Right lobe of liver (tissue), 6 donors: ENCODE measurements around the gene MACROH2A1. TPM values are rescaled to one million over a fixed set of nuclear protein-coding genes. Genes with fewer than 3 reads are reported as not detected.

Experiments
- ATAC-seq, 4 donors: fragments of 200-7000 bp; cut with Tn5 transposase; one replicate each; pipeline ENCODE4 v1.9.1; 2020; ENCODE audit warnings: mild to moderate bottlenecking in 4 of 4, moderate library complexity in 4 of 4
- DNase-seq, 3 donors: peaks; one replicate each; pipeline ENCODE4 v3.0.0-alpha.2; 2020
- H3K27ac ChIP-seq, 3 donors: fragments of 200-600 bp; one replicate each; pipeline ENCODE4 v1.8.0; 2022
- H3K27me3 ChIP-seq, 2 donors: fragments of 200-600 bp; one replicate each; pipeline ENCODE4 v1.8.0; 2022
- H3K36me3 ChIP-seq, 4 donors: fragments of 200-600 bp; sonication (generic) in 1 of 4; one replicate each; pipeline versions ENCODE4 v1.5.1 to v1.8.0; 2017 to 2022; ENCODE audit warnings: control low read depth in 1 of 4
- H3K4me1 ChIP-seq, 4 donors: fragments of 200-600 bp; sonication (generic) in 1 of 4; one replicate each; pipeline versions ENCODE4 v1.5.1 to v1.8.0; 2017 to 2022; ENCODE audit warnings: control low read depth in 1 of 4
- H3K4me3 ChIP-seq, 3 donors: fragments of 200-600 bp; one replicate each; pipeline ENCODE4 v1.8.0; 2022
- H3K9me3 ChIP-seq, 4 donors: fragments of 200-600 bp; sonication (generic) in 1 of 4; one replicate each; pipeline versions ENCODE4 v1.5.1 to v1.8.0; 2017 to 2022; ENCODE audit warnings: control low read depth in 1 of 4
- CTCF ChIP-seq, 4 donors: fragments of 200-600 bp in 3 of 4; fragments of 450-650 bp in 1 of 4; IDR thresholded peaks; one replicate each; pipeline versions ENCODE4 v1.5.1 to v1.8.0; 2016 to 2022; ENCODE audit warnings: antibody characterized with exemption in 4 of 4, mild to moderate bottlenecking in 2 of 4
- POLR2A ChIP-seq: fragments of 450-650 bp; IDR thresholded peaks from one replicate; pipeline ENCODE4 v1.6.1; 2017; ENCODE audit warnings: antibody characterized with exemption, mild to moderate bottlenecking
- WGBS: methylation state at CpG from one replicate; pipeline ENCODE4 v1.1.6; 2018; ENCODE audit warnings: low coverage, low lambda C conversion rate; ENCODE audit not compliant: insufficient coverage; ENCODE audit errors: missing lambda C conversion rate; 5-methylcytosine and 5-hydroxymethylcytosine counted together
- intact Hi-C, 2 donors: fragments of 100-400 bp; cut with DNase I; formaldehyde crosslinking; loops; one replicate each; pipeline versions ENCODE4 v1.11.2 to v1.14.1; 2022
- total RNA-seq, 6 experiments: library from RNA; depleted of rRNA in 2 of 6; stranded (reverse); fragments of >200 nt in 2 of 6; fragmentation: NEBNext Ultra II Directional in 3 of 6; extraction: Animal tissue kit (Norgen Biotek cat#: 25700) in 3 of 6; gene quantifications; one replicate each; pipeline versions ENCODE4 v1.1.0 to v1.2.4, GENCODE V29; 2016 to 2023
- donor health status: DM: no; HTN: yes; CAD: no.
- donor health status: DM: no; HTN: no; CAD: no.
- donor health status: DM: no; HTN: no; CAD: no.
- donor health status: DM: no; HTN: yes; CAD: no.
- donor health status: DM: no; HTN: yes; CAD: no.

MACROH2A1 gene
- total RNA-seq, 6 experiments from 2014 or later, result 40.0 to 113 (median 51.6) TPM

- Histone ChIP-seq H3K27me3 (no peaks in the 10 kb centered on the region), H3K36me3 (no peaks in the 10 kb centered on the region), H3K4me3 (no peak overlapping the region), H3K9me3 (no peaks in the 10 kb centered on the region), H3K4me1 (peaks cover 0 to 16% (median 2%) of the 10 kb centered on the region in 4 donors), H3K27ac (no peak overlapping the region)
- intact Hi-C loops, result no loop called here
- WGBS, result 88% methylated on average over 6 of the region's 9 CpGs
- DNase-seq, result no peak
- no peak for TF ChIP-seq CTCF (IDR thresholded peaks at IDR 0.05)
- TF ChIP-seq POLR2A, result no peak
- no peak for ATAC-seq
These were observed 92.5 kb downstream of the MACROH2A1 start for GRCh38 chr5:135306557-135306956.

- no peaks in the 10 kb centered on the region for H3K4me1 ChIP-seq
- no peaks in the 10 kb centered on the region for H3K9me3 ChIP-seq
- 48% methylated on average over 5 of the region's 12 CpGs for WGBS
- no peak overlapping the region for H3K27ac ChIP-seq
- no peak for DNase-seq
- intact Hi-C loops, result no loop called here
- H3K27me3 ChIP-seq, result no peaks in the 10 kb centered on the region
- H3K36me3 ChIP-seq, result no peaks in the 10 kb centered on the region
- no peak for ATAC-seq
- TF ChIP-seq POLR2A, result no peak
- TF ChIP-seq CTCF (IDR thresholded peaks at IDR 0.05), result no peak
- H3K4me3 ChIP-seq, result no peak overlapping the region
These were observed 94.4 kb downstream of the MACROH2A1 start for GRCh38 chr5:135304352-135305221.

GRCh38 chr5:135303582-135304173 lies 95.4 kb downstream of the MACROH2A1 start:
- Histone ChIP-seq H3K36me3 (no peaks in the 10 kb centered on the region), H3K4me3 (no peak overlapping the region), H3K4me1 (no peaks in the 10 kb centered on the region), H3K27ac (no peak overlapping the region), H3K9me3 (no peaks in the 10 kb centered on the region), H3K27me3 (no peaks in the 10 kb centered on the region)
- DNase-seq, result no peak
- intact Hi-C loops, result no loop called here
- WGBS, result 83% methylated on average over 4 of the region's 6 CpGs
- ATAC-seq, result no peak
- TF ChIP-seq CTCF (IDR thresholded peaks at IDR 0.05), result no peak
- no peak for TF ChIP-seq POLR2A

- no peak for ATAC-seq
These were observed 101.9 kb downstream of the MACROH2A1 start for GRCh38 chr5:135296900-135297816.

More at GRCh38 chr5:135296900-135297816, 101.9 kb downstream of the MACROH2A1 start:
- Histone ChIP-seq H3K4me3 (no peak overlapping the region), H3K27me3 (no peaks in the 10 kb centered on the region), H3K36me3 (no peaks in the 10 kb centered on the region), H3K27ac (no peak overlapping the region), H3K9me3 (no peaks in the 10 kb centered on the region), H3K4me1 (no peaks in the 10 kb centered on the region)
- intact Hi-C loops, result no loop called here
- no peak for TF ChIP-seq CTCF (IDR thresholded peaks at IDR 0.05)
- TF ChIP-seq POLR2A, result no peak
- WGBS, result 100% methylated on average over 2 of the region's 5 CpGs
- DNase-seq, result no peak
